ENCODE results near the gene CDH26. TPM values are rescaled to one million over a fixed set of nuclear protein-coding genes. Genes with fewer than 3 reads are reported as not detected.
A peak's percentile ranks its signal among the peaks of the same experiment; 100 is the strongest.

The CDH26 gene
- total and polyA plus RNA-seq, 9 of the 15 experiments (the other 6 are each of a cell fraction or from before 2014, with no cell fraction given) = 0.07 to 0.13 (median 0.10) TPM; not detected in 4

GRCh38 chr20:59933849-59934585 lies 24.2 kb upstream of the CDH26 start (continued):
- no peak for TF ChIP-seq MLLT1 (IDR thresholded peaks at IDR 0.05)
- TF ChIP-seq TBP (optimal IDR thresholded peaks at IDR 0.05; ENCODE audit: low read depth, low read length) = no peak
- TF ChIP-seq POLR2B (IDR thresholded peaks at IDR 0.05; ENCODE audit: low read depth, partially characterized antibody) = no peak
- TF ChIP-seq FOXK2 (conservative IDR thresholded peaks at IDR 0.05 in 1 of 2, IDR thresholded peaks at IDR 0.05 in 1 of 2; ENCODE audit: low read depth in 2 of 2) = no peak
- no peak for TF ChIP-seq ELF1 (tag; IDR thresholded peaks at IDR 0.05)
- TF ChIP-seq MAFF (IDR thresholded peaks at IDR 0.05; ENCODE audit: low read length) = no peak
- TF ChIP-seq ZBTB26 (CRISPR knock-in tag; IDR thresholded peaks at IDR 0.05) = no peak
- no peak for TF ChIP-seq ZNF174 (CRISPR knock-in tag; IDR thresholded peaks at IDR 0.05)
- TF ChIP-seq KAT8 (IDR thresholded peaks at IDR 0.05; ENCODE audit: low read depth) = no peak
- TF ChIP-seq CAMTA2 (CRISPR knock-in tag; conservative IDR thresholded peaks at IDR 0.05) = no peak
- TF ChIP-seq ZEB2 (IDR thresholded peaks at IDR 0.05) = peak; percentile 30; the same call in 1 of the 2 replicates
- TF ChIP-seq ZNF75A (CRISPR knock-in tag; IDR thresholded peaks at IDR 0.05) = no peak
- TF ChIP-seq ZNF668 (CRISPR knock-in tag; IDR thresholded peaks at IDR 0.05) = no peak
- no peak for TF ChIP-seq FOXP4 (CRISPR knock-in tag; IDR thresholded peaks at IDR 0.05; ENCODE audit: borderline replicate concordance)
- TF ChIP-seq SRF (CRISPR knock-in tag; IDR thresholded peaks at IDR 0.05) = no peak
- no peak for TF ChIP-seq TCF3 (CRISPR knock-in tag; IDR thresholded peaks at IDR 0.05)
- no peak for TF ChIP-seq KLF6 (CRISPR knock-in tag; IDR thresholded peaks at IDR 0.05; ENCODE audit: borderline replicate concordance)
- TF ChIP-seq CTCFL (IDR thresholded peaks at IDR 0.05; ENCODE audit: borderline replicate concordance, insufficient read depth, low read depth, low read length, poor library complexity, severe bottlenecking) = peak; percentile 89
- peak; percentile 42 for TF ChIP-seq RBBP5 (IDR thresholded peaks at IDR 0.05; ENCODE audit: borderline replicate concordance, insufficient read depth, low read length, poor library complexity, severe bottlenecking)
- TF ChIP-seq ILK (tag; IDR thresholded peaks at IDR 0.05; ENCODE audit: borderline replicate concordance, low read depth) = no peak
- TF ChIP-seq ZNF444 (CRISPR knock-in tag; IDR thresholded peaks at IDR 0.05) = no peak
- no peak for TF ChIP-seq ZNF766 (CRISPR knock-in tag; conservative IDR thresholded peaks at IDR 0.05)
